ENCODE measurements around the gene UFSP2.
A peak's percentile ranks its signal among the peaks of the same experiment; 100 is the strongest.
"Not testable (repeated sequence)": the region's sequence is repeated elsewhere in the genome, so short reads cannot be mapped to it uniquely, and the experiment has no call there.

Gene UFSP2

GRCh38 chr4:185381288-185382196, 44.2 kb downstream of the UFSP2 start:
- DNase-seq: no peak

GRCh38 chr4:185380320-185380719, 45.4 kb downstream of the UFSP2 start:
- DNase-seq: no peak

- DNase-seq: no peak
These were observed 46.2 kb downstream of the UFSP2 start for GRCh38 chr4:185379326-185380295.

GRCh38 chr4:185378264-185378663, 47.5 kb downstream of the UFSP2 start:
- DNase-seq: no peak

GRCh38 chr4:185374573-185374972, 51.2 kb downstream of the UFSP2 start:
- DNase-seq: no peak

GRCh38 chr4:185374027-185374426, 51.7 kb downstream of the UFSP2 start:
- no peak for DNase-seq

- no peak for DNase-seq
These were observed 54.1 kb downstream of the UFSP2 start for GRCh38 chr4:185371702-185372101.

GRCh38 chr4:185370268-185370949, 55.4 kb downstream of the UFSP2 start:
- no peak for DNase-seq

GRCh38 chr4:185369731-185370130, 56.0 kb downstream of the UFSP2 start:
- DNase-seq: no peak

GRCh38 chr4:185364886-185365285, 60.9 kb downstream of the UFSP2 start:
- DNase-seq: no peak

GRCh38 chr4:185363251-185363650, 62.5 kb downstream of the UFSP2 start:
- DNase-seq: no peak

- not testable (repeated sequence) for DNase-seq
These were observed 63.2 kb downstream of the UFSP2 start for GRCh38 chr4:185362570-185362969.

- DNase-seq: no peak
These were observed 63.9 kb downstream of the UFSP2 start for GRCh38 chr4:185361872-185362271.

- no peak for DNase-seq
These were observed 65.9 kb downstream of the UFSP2 start for GRCh38 chr4:185359767-185360446.

- no peak for DNase-seq
These were observed 66.8 kb downstream of the UFSP2 start for GRCh38 chr4:185358959-185359358.

- peak; percentile 71 for DNase-seq
These were observed 67.2 kb downstream of the UFSP2 start for GRCh38 chr4:185358514-185358913.

- DNase-seq: no peak
These were observed 67.9 kb downstream of the UFSP2 start for GRCh38 chr4:185357733-185358440.

- DNase-seq: no peak
These were observed 68.6 kb downstream of the UFSP2 start for GRCh38 chr4:185357211-185357610.

GRCh38 chr4:185352741-185353140, 73.0 kb downstream of the UFSP2 start:
- DNase-seq: no peak

GRCh38 chr4:185352202-185352601, 73.6 kb downstream of the UFSP2 start:
- no peak for DNase-seq

GRCh38 chr4:185351691-185352090, 74.1 kb downstream of the UFSP2 start:
- DNase-seq: no peak

Data from MV-4-11 (cell line).